ENCODE data around the gene KASH5.

DNA sequence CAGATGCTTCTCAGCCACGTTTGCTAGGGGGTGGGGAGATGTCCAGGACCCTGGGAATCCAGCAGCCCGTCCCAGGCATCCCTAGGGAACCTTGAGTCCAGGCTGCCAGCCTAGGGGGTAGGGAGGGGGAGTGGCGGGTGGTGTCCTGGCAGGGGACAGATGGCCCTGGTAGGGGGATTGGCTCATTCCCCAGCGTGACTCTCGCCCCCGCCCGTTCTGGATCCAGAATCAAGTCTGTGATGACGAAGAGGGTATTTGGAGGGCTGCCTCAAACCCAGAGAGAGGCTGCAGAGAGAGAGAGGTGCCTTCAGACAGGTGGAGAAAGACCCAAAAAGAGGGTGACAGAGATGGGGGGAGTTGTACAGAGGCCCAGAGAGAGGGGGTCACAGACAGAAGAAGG, 49.2 kb downstream of the KASH5 start:
- TF ChIP-seq RFX5 (IDR thresholded peaks at IDR 0.05; ENCODE audit: borderline replicate concordance, low read depth, low read length) (no peak), JUN (IDR thresholded peaks at IDR 0.05; ENCODE audit: low read depth, low read length) (no peak), JUND (IDR thresholded peaks at IDR 0.05; ENCODE audit: low read length) (no peak), POLR2A (IDR thresholded peaks at IDR 0.05; ENCODE audit: control extremely low read depth in 1 of 2, low read depth in 2 of 2, low read length in 2 of 2) (no peak), BCL11A (IDR thresholded peaks at IDR 0.05; ENCODE audit: low read depth in 2 of 2, low read length in 2 of 2) (no peak), CHD1 (IDR thresholded peaks at IDR 0.05; ENCODE audit: low read depth, low read length) (no peak), EP300 (IDR thresholded peaks at IDR 0.05; ENCODE audit: borderline replicate concordance in 1 of 2, low read depth in 2 of 2, low read length in 2 of 2) (no peak), NANOG (IDR thresholded peaks at IDR 0.05; ENCODE audit: insufficient read depth, low read depth, low read length, poor library complexity, severe bottlenecking) (no peak), BACH1 (IDR thresholded peaks at IDR 0.05; ENCODE audit: low read length) (no peak), EGR1 (IDR thresholded peaks at IDR 0.05; ENCODE audit: borderline replicate concordance, low read depth, low read length) (no peak)
- TF ChIP-seq, protein P1, sequence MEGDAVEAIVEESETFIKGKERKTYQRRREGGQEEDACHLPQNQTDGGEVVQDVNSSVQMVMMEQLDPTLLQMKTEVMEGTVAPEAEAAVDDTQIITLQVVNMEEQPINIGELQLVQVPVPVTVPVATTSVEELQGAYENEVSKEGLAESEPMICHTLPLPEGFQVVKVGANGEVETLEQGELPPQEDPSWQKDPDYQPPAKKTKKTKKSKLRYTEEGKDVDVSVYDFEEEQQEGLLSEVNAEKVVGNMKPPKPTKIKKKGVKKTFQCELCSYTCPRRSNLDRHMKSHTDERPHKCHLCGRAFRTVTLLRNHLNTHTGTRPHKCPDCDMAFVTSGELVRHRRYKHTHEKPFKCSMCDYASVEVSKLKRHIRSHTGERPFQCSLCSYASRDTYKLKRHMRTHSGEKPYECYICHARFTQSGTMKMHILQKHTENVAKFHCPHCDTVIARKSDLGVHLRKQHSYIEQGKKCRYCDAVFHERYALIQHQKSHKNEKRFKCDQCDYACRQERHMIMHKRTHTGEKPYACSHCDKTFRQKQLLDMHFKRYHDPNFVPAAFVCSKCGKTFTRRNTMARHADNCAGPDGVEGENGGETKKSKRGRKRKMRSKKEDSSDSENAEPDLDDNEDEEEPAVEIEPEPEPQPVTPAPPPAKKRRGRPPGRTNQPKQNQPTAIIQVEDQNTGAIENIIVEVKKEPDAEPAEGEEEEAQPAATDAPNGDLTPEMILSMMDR (IDR thresholded peaks at IDR 0.05; ENCODE audit: control extremely low read depth in 1 of 3, insufficient read depth in 1 of 3, low read depth in 1 of 3, low read length in 3 of 3) = no peak
- TF ChIP-seq, protein P2, sequence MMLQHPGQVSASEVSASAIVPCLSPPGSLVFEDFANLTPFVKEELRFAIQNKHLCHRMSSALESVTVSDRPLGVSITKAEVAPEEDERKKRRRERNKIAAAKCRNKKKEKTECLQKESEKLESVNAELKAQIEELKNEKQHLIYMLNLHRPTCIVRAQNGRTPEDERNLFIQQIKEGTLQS (IDR thresholded peaks at IDR 0.05; ENCODE audit: insufficient read depth, low read depth, low read length) = no peak
- TF ChIP-seq, protein P3, sequence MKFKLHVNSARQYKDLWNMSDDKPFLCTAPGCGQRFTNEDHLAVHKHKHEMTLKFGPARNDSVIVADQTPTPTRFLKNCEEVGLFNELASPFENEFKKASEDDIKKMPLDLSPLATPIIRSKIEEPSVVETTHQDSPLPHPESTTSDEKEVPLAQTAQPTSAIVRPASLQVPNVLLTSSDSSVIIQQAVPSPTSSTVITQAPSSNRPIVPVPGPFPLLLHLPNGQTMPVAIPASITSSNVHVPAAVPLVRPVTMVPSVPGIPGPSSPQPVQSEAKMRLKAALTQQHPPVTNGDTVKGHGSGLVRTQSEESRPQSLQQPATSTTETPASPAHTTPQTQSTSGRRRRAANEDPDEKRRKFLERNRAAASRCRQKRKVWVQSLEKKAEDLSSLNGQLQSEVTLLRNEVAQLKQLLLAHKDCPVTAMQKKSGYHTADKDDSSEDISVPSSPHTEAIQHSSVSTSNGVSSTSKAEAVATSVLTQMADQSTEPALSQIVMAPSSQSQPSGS (IDR thresholded peaks at IDR 0.05; ENCODE audit: low read length) = no peak
